ENCODE data around the gene RAB11A. TPM values are rescaled to one million over a fixed set of nuclear protein-coding genes. Genes with fewer than 3 reads are reported as not detected.

Gene RAB11A
- total RNA-seq, 2 donors from 2014 or later = 233 to 295 TPM

DNA sequence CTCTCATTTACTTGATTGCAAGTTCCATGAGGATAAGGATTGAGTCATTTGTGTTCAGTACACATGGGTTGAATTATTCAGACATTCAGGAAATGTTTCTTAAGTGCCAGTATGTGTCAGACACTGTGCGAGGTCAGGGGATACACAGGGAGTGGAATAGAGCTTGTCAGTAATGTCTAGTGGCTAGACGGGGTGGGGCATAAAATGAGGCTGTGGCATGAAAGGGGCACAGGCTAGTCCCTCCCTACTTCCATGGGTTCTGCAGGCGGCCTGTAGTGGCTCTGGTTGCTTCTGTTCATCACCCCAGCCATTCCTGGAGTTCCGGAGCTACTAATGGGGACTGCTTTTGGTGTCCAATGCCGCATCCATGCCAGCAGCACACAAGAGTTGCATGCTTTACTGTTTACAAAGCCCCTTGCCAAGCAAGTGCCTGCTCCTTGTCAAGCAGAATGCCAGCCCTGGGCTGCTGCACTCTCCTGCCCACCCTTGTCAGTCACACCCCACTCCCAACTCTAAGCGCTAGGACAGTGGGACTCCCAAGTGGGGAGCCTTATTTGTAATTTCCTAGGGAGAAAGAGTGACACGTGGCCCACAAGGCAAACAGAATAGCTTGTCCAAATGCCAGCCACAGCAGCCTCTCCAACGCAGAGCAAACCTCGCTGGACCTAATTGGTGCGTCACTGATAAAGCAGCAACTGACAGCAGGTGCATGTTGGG lies 70.8 kb downstream of the RAB11A start:
- 87 to 94% methylated on average over 8 to 10 of the region's 10 CpGs for WGBS, 2 experiments (ENCODE audit: insufficient coverage in 1 of 2, insufficient read length in 1 of 2)
- H3K4me3 Mint-ChIP-seq = no peak overlapping the region
- H3K27ac Mint-ChIP-seq = no peak overlapping the region
- DNase-seq = no peak
- H3K9ac ChIP-seq (ENCODE audit: extremely low read depth, low read length, poor library complexity, severe bottlenecking) = no peak overlapping the region
- no peaks in the 10 kb centered on the region for H3K4me1 Mint-ChIP-seq
- H3K9me3 Mint-ChIP-seq = no peaks in the 10 kb centered on the region
- H3K27me3 Mint-ChIP-seq (ENCODE audit: insufficient read depth) = no peaks in the 10 kb centered on the region
- H3K9me3 ChIP-seq (ENCODE audit: control insufficient read depth, low read length) = no peaks in the 10 kb centered on the region
- H3K36me3 ChIP-seq (ENCODE audit: control insufficient read depth, insufficient read depth, low read length) = no peaks in the 10 kb centered on the region
- no peak overlapping the region for H3K4me3 ChIP-seq (ENCODE audit: low read length)
- no peaks in the 10 kb centered on the region for H3K36me3 Mint-ChIP-seq (ENCODE audit: low read depth)
- H3K4me1 ChIP-seq (ENCODE audit: control insufficient read depth, insufficient read depth, low read length) = no peaks in the 10 kb centered on the region
- H3K27ac ChIP-seq (ENCODE audit: low read depth, low read length) = no peak overlapping the region
- TF ChIP-seq, protein P1, sequence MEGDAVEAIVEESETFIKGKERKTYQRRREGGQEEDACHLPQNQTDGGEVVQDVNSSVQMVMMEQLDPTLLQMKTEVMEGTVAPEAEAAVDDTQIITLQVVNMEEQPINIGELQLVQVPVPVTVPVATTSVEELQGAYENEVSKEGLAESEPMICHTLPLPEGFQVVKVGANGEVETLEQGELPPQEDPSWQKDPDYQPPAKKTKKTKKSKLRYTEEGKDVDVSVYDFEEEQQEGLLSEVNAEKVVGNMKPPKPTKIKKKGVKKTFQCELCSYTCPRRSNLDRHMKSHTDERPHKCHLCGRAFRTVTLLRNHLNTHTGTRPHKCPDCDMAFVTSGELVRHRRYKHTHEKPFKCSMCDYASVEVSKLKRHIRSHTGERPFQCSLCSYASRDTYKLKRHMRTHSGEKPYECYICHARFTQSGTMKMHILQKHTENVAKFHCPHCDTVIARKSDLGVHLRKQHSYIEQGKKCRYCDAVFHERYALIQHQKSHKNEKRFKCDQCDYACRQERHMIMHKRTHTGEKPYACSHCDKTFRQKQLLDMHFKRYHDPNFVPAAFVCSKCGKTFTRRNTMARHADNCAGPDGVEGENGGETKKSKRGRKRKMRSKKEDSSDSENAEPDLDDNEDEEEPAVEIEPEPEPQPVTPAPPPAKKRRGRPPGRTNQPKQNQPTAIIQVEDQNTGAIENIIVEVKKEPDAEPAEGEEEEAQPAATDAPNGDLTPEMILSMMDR (conservative IDR thresholded peaks at IDR 0.05) = no peak
- no peaks in the 10 kb centered on the region for H3K27me3 ChIP-seq (ENCODE audit: control insufficient read depth, insufficient read depth, low read length, poor library complexity, severe bottlenecking)

DNA sequence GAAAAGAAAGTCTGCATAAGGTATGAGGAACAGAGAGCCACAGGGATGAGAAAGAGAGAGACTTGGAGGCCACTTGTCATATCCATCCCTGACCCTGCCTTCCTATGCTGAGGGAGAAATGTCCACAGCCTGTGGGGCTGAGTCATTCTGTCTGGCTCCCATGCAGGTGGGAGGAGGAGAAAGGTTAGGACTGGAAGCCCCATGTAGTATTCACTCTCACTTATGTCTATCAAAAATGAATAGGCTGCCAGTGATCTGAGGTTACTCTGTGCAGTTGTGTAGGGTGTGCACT lies 71.3 kb downstream of the RAB11A start:
- H3K27ac Mint-ChIP-seq = no peak overlapping the region
- Histone ChIP-seq H3K27me3 (ENCODE audit: control insufficient read depth, insufficient read depth, low read length, poor library complexity, severe bottlenecking) (no peaks in the 10 kb centered on the region), H3K9ac (ENCODE audit: extremely low read depth, low read length, poor library complexity, severe bottlenecking) (no peak overlapping the region), H3K4me1 (ENCODE audit: control insufficient read depth, insufficient read depth, low read length) (no peaks in the 10 kb centered on the region), H3K9me3 (ENCODE audit: control insufficient read depth, low read length) (no peaks in the 10 kb centered on the region), H3K4me3 (ENCODE audit: low read length) (no peak overlapping the region), H3K36me3 (ENCODE audit: control insufficient read depth, insufficient read depth, low read length) (no peaks in the 10 kb centered on the region), H3K27ac (ENCODE audit: low read depth, low read length) (no peak overlapping the region)
- no peaks in the 10 kb centered on the region for H3K36me3 Mint-ChIP-seq (ENCODE audit: low read depth)
- DNase-seq = no peak
- H3K9me3 Mint-ChIP-seq = no peaks in the 10 kb centered on the region
- TF ChIP-seq, protein P1 (conservative IDR thresholded peaks at IDR 0.05) = no peak
- H3K4me1 Mint-ChIP-seq = no peaks in the 10 kb centered on the region
- no peaks in the 10 kb centered on the region for H3K27me3 Mint-ChIP-seq (ENCODE audit: insufficient read depth)
- H3K4me3 Mint-ChIP-seq = no peak overlapping the region

Other genes with a start within 250 kb of the RAB11A start
- gene SLC24A1, start 247.6 kb upstream of the RAB11A start, total RNA-seq = 10 to 100 TPM; 12.0 to 14.2 TPM
- 1 to 10 TPM; 7.3 to 9.8 TPM for gene DENND4A, start 77.2 kb upstream of the RAB11A start, total RNA-seq

All from endodermal cell (in vitro differentiated cells).